ENCODE data around the gene ANKRD2.

The ANKRD2 gene

DNA sequence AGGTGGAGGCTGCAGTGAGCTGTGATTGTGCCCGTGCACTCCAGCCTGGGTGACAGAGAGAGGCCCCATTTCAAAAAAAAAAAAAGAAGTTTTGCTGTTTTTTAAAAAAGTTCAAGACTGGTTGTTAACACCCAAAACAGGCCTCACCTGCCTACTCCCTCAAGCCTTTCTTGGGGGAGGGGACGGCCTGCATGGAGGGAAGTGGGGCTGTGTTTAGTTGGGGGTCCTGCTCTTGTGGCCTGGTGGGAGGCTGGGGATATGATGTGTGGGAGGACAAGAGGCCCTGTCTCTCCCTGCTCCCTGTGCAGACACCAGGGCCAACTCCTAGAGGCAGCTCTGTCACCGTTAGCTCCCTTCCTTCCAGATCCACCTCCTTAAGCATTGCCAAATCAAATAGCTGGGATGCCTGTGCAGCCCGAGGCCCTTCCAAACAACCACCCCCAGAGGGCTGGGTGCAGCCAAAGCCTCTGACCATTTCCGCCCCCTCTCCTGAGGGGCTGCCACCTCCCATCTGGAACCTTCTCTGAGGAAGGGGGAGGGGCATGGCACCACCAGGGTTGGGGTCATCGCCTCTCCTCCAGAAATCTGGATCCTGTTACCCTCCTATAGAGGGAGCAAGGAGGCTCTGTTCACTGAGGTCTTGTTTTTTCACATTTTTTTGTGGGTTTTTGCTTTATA is 32.9 kb upstream of the ANKRD2 start:
- Mint-ChIP-seq H3K36me3 (ENCODE audit: low read depth) (no peaks in the 10 kb centered on the region), H3K4me1 (peaks cover 25% of the 10 kb centered on the region), H3K27ac (no peak overlapping the region), H3K9me3 (no peaks in the 10 kb centered on the region), H3K4me3 (no peak overlapping the region), H3K27me3 (no peaks in the 10 kb centered on the region)
- DNase-seq (no peak), ATAC-seq (no peak)

DNA sequence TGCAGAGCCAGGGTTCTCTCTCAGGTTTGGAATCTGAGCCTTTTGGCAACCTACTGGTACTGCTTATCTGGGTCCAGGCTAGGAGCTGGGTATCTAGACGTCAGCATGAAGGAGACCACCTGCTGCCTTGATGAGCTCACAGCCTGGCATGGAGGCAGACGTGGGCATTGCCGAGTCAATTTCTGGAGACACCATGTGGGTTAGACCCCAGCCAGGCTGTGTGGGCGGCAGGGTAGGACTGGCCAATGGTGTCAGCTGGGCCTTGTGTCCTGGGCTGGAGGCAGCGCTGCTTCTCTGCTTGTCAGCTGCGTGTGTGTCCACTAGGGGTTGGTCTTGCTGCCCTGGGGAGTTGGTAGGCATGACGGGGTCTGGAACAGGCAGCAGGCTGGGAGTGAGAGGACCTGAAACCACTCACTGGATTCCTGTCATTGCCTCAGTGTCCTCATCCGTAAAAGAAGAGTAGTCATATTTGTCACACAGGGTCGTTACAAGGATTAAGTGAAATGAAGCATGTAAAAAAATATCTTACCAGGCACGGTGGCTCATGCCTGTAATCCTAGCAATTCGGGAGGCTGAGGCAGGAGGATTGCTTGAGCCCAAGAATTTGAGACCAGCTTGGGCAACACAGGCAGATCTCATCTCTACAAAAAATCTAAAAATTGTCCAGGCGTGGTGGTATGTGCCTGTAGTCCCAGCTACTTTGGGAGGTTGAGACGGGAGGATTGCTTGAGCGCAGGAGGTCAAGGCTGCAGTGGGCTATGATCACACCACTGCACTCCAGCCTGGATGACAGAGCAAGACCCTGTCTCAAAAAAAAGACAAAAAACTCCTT is 31.7 kb upstream of the ANKRD2 start:
- Mint-ChIP-seq H3K27me3 (no peaks in the 10 kb centered on the region), H3K9me3 (no peaks in the 10 kb centered on the region), H3K4me3 (no peak overlapping the region), H3K4me1 (peaks cover 25% of the 10 kb centered on the region), H3K27ac (no peak overlapping the region), H3K36me3 (ENCODE audit: low read depth) (no peaks in the 10 kb centered on the region)
- DNase-seq = no peak
- ATAC-seq = no peak

DNA sequence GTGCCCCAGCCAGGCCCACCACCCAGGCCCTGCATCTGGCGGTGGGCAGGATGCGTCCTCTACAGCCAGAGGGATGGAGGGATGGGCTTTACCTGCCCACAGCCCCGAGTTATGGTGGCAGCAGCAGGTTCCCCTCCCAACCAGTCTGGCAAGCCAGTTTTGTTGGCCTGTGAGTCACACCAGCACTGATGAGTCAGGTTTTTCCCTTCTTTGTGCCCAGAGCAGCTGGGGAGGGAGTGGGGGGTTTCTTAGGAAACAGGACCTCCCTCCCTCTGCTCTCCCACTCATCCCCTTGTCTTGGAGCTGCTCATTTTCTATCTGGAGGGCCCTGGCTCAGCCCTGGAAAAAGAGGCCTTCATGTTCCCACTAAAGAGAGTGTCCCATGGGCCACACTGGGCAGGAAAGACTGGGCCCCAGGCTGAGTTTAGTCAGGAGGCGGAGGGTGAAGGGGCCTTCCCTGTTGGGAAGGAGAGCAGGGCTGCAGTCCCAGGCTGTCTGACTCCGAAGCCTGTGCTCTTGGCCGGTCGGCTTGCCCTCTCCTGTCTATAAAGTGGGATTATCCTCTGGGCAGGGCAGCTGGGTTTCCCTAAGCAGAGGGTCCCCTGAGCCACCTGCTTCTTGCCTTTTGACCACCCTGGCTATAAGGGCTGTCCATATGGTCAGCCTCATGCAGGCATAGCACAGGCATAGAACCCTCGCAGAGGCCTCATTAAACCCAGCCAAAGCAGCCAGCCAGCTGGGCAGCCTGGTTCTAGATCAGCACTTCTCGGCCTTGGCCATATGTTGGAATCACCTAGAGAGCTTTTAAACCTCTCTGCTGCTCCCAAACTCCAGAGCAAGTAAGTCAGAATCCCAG is 30.2 kb upstream of the ANKRD2 start:
- Mint-ChIP-seq H3K36me3 (ENCODE audit: low read depth) (no peaks in the 10 kb centered on the region), H3K4me3 (peak overlapping the region; percentile 13), H3K27ac (peak overlapping the region; percentile 71), H3K9me3 (no peaks in the 10 kb centered on the region), H3K27me3 (no peaks in the 10 kb centered on the region), H3K4me1 (peaks cover 25% of the 10 kb centered on the region)
- ATAC-seq (peak; percentile 73), DNase-seq (peak; percentile 55)

DNA sequence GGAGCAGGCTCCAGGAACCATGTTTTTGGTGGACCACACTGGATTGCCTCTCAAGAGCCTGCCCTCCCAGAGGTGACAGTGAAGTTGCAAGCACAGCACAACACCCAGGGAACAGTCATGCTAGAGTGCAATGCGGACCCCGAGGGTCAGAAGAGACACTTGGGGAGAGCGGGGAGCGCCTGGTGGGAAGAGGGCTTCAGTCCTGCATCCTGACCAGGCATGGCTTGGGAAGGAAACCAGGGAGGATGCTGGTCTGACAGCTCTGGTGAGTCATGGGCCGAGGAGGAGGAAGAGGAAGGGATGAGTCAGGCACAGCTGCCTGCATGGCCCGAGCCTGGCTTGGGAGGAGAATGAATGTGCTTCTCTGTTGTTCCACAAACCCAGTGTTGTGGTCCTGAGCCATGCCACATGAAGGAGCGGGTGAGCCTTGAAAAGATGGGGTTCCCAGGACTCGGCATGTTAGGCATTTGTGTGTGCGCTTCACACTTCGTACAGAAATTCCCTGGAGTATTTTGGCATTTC is 29.5 kb upstream of the ANKRD2 start:
- DNase-seq (peak; percentile 73), ATAC-seq (peak; percentile 85)
- no peaks in the 10 kb centered on the region for H3K9me3 Mint-ChIP-seq
- no peaks in the 10 kb centered on the region for H3K36me3 Mint-ChIP-seq (ENCODE audit: low read depth)
- peak overlapping the region; percentile 13 for H3K4me3 Mint-ChIP-seq
- peaks cover 25% of the 10 kb centered on the region for H3K4me1 Mint-ChIP-seq
- no peaks in the 10 kb centered on the region for H3K27me3 Mint-ChIP-seq
- H3K27ac Mint-ChIP-seq = peak overlapping the region; percentile 71

DNA sequence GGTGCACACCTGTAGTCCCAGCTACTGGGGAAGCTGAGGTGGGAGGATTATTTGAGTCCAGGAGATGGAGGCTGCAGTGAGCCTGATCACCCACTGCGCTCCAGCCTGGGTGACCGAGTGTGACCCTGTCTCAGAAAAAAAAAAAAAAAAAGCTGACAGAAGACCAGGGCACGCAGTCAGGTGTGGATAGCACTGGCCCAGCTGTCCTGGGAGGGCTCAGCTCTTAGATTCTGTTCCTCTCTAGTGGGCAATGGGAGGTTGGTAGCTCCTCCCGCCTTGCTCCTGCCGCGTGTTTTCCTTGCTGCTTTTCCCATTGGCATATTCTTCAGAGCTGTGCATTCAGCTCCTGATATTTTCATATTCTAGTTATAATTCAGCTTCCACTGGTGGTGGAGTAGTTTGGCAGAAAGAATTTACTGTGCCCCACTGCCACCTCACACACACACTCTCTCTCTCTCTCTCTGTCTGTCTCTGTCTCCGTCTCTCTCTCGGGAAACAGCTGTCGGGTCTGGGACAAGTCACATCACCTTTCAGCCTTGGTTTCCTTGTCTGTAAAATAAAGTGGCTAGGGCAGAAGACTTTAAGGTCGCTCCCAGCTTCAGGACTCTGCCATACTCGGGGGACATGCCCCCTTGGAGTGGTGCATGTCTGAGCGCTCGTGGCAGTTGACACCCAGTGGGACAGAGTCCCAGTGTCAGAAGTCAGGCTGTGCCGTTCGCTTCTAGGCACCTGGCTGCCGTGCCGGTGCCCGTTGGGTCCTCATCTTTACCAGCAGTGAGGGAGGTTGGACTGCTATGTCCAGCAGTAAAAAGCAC is 25.9 kb upstream of the ANKRD2 start:
- Mint-ChIP-seq H3K36me3 (ENCODE audit: low read depth) (no peaks in the 10 kb centered on the region), H3K4me3 (no peak overlapping the region), H3K9me3 (no peaks in the 10 kb centered on the region), H3K27ac (no peak overlapping the region), H3K27me3 (no peaks in the 10 kb centered on the region), H3K4me1 (peaks cover 22% of the 10 kb centered on the region)
- DNase-seq (no peak), ATAC-seq (no peak)

GRCh38 chr10:97547271-97547600 is 25.3 kb upstream of the ANKRD2 start:
- no peaks in the 10 kb centered on the region for H3K36me3 Mint-ChIP-seq (ENCODE audit: low read depth)
- no peaks in the 10 kb centered on the region for H3K27me3 Mint-ChIP-seq
- DNase-seq (no peak), ATAC-seq (no peak)
- no peak overlapping the region for H3K27ac Mint-ChIP-seq
- no peak overlapping the region for H3K4me3 Mint-ChIP-seq
- H3K9me3 Mint-ChIP-seq = no peaks in the 10 kb centered on the region
- peaks cover 16% of the 10 kb centered on the region for H3K4me1 Mint-ChIP-seq

DNA sequence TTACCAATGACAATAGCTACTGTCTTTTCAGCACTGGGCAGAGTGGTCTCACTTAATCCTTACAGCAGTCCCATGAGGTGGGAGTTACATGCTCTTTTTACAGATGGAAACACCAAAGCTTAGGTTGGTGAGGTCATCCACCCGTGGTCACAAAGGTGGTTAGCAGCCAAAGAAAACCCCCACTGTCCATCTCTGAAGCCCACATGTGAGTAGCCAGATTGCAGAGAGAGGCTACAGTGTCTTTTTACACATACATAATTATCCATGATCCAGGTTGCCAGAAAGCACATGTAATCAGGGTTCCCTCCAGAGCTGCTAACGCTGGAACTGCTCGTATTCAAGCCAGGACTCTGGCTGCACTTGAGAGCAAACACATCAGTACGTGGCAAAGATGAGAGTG is 24.6 kb upstream of the ANKRD2 start:
- H3K4me3 Mint-ChIP-seq = no peak overlapping the region
- no peak for ATAC-seq
- H3K4me1 Mint-ChIP-seq = peaks cover 9% of the 10 kb centered on the region
- DNase-seq = no peak
- H3K36me3 Mint-ChIP-seq (ENCODE audit: low read depth) = no peaks in the 10 kb centered on the region
- H3K27ac Mint-ChIP-seq = no peak overlapping the region
- H3K9me3 Mint-ChIP-seq = no peaks in the 10 kb centered on the region
- no peaks in the 10 kb centered on the region for H3K27me3 Mint-ChIP-seq

DNA sequence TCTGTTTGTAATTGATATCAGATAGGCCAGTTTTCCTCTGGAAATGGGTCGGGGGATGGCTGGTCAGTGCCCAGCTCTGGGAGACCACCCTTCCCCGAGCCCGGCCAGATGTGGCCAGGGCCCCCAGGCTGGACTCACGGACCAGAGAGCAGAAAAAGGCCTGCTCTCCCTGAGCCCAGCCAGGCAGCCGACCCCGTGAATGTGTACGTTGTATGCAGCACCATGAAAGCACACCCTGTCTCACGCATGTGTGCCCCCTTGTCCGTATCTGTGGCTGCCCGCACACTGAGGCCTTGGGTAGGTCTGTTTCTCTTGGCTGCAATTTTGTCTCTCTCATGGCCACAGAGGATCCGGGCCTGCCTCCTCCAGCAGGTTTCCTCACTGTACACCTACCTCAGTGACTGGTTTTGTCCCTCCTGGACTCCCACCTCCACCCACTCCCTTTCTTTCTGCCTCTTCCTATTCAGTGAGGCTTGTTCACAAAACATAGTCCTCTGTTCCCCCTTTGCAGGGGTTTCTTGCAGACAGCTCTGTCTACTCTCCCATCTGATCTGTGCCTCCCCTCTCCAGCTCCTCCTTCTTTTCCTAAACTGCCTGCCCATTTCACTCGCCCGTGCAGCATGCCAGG is 23.6 kb upstream of the ANKRD2 start:
- ATAC-seq (no peak), DNase-seq (no peak)
- no peak overlapping the region for H3K27ac Mint-ChIP-seq
- H3K9me3 Mint-ChIP-seq = no peaks in the 10 kb centered on the region
- H3K36me3 Mint-ChIP-seq (ENCODE audit: low read depth) = no peaks in the 10 kb centered on the region
- H3K27me3 Mint-ChIP-seq = no peaks in the 10 kb centered on the region
- no peaks in the 10 kb centered on the region for H3K4me1 Mint-ChIP-seq
- H3K4me3 Mint-ChIP-seq = no peak overlapping the region

- DNase-seq (no peak), ATAC-seq (no peak)
- peak overlapping the region; percentile 59 for H3K27ac Mint-ChIP-seq
- H3K9me3 Mint-ChIP-seq = no peaks in the 10 kb centered on the region
- H3K4me1 Mint-ChIP-seq = no peaks in the 10 kb centered on the region
- H3K36me3 Mint-ChIP-seq (ENCODE audit: low read depth) = no peaks in the 10 kb centered on the region
- H3K27me3 Mint-ChIP-seq = no peaks in the 10 kb centered on the region
- H3K4me3 Mint-ChIP-seq = no peak overlapping the region
Measured at GRCh38 chr10:97549587-97550322, 22.8 kb upstream of the ANKRD2 start.

GRCh38 chr10:97550336-97551149 is 22.0 kb upstream of the ANKRD2 start:
- Mint-ChIP-seq H3K4me3 (no peak overlapping the region), H3K36me3 (ENCODE audit: low read depth) (no peaks in the 10 kb centered on the region), H3K4me1 (no peaks in the 10 kb centered on the region), H3K9me3 (no peaks in the 10 kb centered on the region), H3K27me3 (no peaks in the 10 kb centered on the region), H3K27ac (no peak overlapping the region)
- DNase-seq (no peak), ATAC-seq (no peak)

- H3K9me3 Mint-ChIP-seq = no peaks in the 10 kb centered on the region
Measured at GRCh38 chr10:97551271-97551670, 21.3 kb upstream of the ANKRD2 start.

DNA sequence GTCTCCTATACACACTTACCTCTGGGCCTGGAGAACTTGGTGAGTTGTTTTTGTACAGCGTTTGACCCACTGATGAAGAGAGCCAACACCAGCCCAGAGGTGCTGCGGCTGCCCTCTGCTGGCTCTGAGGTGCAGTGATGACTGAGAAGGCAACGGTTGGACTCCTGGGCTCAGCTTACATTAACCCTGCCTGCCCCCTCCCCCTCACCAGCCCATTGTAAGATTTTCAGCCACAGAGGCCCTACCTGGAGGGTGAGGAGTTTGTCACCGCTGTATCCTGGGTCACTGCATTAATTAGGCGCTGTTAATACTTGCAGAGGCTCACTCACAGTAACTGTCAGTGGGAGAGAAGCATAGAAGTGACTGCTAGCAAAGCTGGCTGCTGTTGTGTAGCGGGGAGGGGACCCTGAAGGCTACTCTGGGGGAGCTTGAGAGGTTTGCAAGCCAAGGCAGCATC is 19.0 kb upstream of the ANKRD2 start:
- H3K27ac Mint-ChIP-seq = no peak overlapping the region
- no peaks in the 10 kb centered on the region for H3K27me3 Mint-ChIP-seq
- DNase-seq (peak; percentile 68), ATAC-seq (peak; percentile 98)
- H3K9me3 Mint-ChIP-seq = no peaks in the 10 kb centered on the region
- no peaks in the 10 kb centered on the region for H3K4me1 Mint-ChIP-seq
- no peak overlapping the region for H3K4me3 Mint-ChIP-seq
- no peaks in the 10 kb centered on the region for H3K36me3 Mint-ChIP-seq (ENCODE audit: low read depth)

More at GRCh38 chr10:97551271-97551670, 21.3 kb upstream of the ANKRD2 start:
- Mint-ChIP-seq H3K36me3 (ENCODE audit: low read depth) (no peaks in the 10 kb centered on the region), H3K4me3 (no peak overlapping the region), H3K4me1 (no peaks in the 10 kb centered on the region), H3K27me3 (no peaks in the 10 kb centered on the region), H3K27ac (no peak overlapping the region)
- ATAC-seq (no peak), DNase-seq (no peak)
